Frontal cortex (tissue), 4 donors: ENCODE results near the gene NAP1L5. TPM values are rescaled to one million over a fixed set of nuclear protein-coding genes. Genes with fewer than 3 reads are reported as not detected.

Experiments used
- DNase-seq, 2 donors: peaks; one replicate each; pipeline ENCODE4 v3.0.0; 2012; ENCODE audit warnings: low spot score in 2 of 2
- FAIRE-seq: peaks from 2 replicates; lab custom pipeline; 2012; peaks lifted over from hg19 to GRCh38; lab: Jason Lieb, UNC
- total RNA-seq: library from RNA; depleted of rRNA; stranded (reverse); fragments of >200 nt; gene quantifications from one replicate; pipeline ENCODE4 v1.2.3, GENCODE V29; 2014
- donor health status: control.
- donor health status: control.
- donor health status: control.

NAP1L5 gene
- total RNA-seq, 1 donor from 2014 or later = 48.1 TPM

DNA sequence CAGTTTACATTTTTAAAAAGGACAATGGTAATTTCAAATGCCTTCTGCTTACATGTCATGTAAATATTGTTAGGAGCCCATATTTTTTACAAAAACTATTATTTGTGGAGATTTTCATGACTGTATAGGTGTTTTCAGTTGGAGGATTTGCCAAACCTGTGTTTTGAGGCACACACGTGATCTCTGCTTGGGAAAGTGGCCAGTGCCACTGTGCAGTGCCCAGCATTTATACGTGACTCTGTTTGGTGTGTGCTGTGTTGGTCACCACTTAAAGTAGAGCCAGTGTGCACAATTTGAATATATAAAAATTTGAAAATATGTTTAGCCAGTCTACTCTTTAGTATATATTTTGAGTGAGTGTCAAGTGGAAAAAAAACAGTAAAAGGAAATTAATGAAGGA, 26.8 kb upstream of the NAP1L5 start:
- FAIRE-seq (no peak), DNase-seq (no peak)

GRCh38 chr4:88722828-88723227, 25.2 kb upstream of the NAP1L5 start:
- FAIRE-seq (no peak), DNase-seq (no peak)

DNA sequence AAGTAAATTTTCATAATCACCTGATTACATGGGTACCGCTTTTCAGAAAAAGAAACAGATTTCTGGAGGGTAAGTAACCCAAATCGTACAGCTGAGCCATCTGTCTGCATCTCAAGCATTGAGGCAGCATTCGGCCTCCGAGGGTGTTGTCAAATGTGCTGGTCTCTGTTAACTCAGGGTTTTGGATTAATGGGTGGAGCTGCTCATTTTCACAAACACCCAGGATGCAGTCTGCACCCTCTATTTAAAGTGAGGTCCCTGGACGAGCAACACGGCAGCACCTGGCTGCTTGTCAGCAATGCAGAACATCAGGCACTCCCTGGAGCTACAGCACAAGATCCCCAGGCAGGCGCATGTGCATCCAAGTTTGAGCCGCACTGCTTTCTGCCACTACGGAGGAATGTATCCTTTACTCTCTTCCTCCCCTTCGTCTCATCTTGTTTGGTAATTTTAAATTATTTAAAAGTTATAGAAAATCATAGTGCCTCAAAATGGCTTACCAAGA, 24.7 kb upstream of the NAP1L5 start:
- DNase-seq = no peak
- no peak for FAIRE-seq

GRCh38 chr4:88720451-88721428, 23.1 kb upstream of the NAP1L5 start:
- DNase-seq = no peak
- FAIRE-seq = no peak

GRCh38 chr4:88719381-88719780, 21.8 kb upstream of the NAP1L5 start:
- FAIRE-seq = no peak
- DNase-seq = no peak

DNA sequence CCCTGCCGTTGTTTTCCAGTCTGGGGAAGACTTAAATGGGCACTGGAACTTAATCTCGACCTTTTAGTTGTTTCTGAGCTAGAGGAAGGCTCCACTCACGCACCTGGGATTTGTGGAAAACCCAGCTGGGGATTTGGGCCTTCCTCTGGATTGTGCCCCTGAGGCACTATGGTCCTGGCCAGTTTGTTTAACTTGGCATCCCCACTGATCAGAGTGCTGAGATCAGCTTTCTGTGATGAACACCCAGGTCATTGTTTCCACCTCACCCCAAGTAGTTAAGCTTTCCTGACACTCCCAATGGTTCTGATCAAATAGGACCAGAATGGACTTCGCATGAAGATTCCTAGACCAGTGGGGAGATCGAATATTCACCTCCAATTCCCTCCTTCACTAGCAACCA, 20.5 kb upstream of the NAP1L5 start:
- FAIRE-seq (no peak), DNase-seq (no peak)

DNA sequence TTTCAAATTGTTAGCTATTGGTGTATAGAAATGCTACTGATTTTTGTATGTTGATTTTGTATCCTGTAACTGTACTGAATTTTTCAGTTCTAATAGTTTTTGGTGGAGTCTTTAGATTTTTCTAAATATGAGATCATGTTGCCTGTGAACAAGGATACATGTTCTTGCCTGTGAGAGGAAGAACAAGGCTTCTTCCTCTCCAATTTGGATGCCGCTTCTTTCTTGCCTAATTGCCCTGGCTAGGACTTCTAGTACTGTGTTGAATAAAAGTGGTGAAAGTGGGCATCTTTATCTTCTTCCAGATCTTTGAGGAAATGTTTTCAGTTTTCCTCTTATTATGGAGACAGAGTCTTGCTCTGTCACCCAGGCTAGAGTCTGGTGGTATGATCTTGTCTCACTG, 16.2 kb upstream of the NAP1L5 start:
- no peak for DNase-seq
- no peak for FAIRE-seq

DNA sequence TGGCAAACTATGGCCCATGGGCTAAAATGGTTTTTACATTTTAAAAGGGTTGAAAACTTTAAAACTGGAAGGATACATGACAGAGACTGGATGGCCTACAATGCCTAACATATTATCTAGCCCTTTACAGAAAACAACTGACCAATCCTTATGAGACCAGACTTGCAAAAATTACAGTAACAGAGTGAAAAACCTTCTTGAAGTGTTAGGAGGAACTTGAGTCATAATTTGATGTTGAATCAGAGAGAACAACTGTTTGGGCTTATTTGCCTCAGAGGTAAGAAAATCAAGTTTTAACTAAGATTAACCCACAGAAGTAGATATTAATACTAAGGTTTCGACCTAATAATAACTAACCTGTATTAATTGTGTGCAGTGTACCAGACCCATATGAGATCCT, 12.4 kb upstream of the NAP1L5 start:
- FAIRE-seq (no peak), DNase-seq (no peak)

DNA sequence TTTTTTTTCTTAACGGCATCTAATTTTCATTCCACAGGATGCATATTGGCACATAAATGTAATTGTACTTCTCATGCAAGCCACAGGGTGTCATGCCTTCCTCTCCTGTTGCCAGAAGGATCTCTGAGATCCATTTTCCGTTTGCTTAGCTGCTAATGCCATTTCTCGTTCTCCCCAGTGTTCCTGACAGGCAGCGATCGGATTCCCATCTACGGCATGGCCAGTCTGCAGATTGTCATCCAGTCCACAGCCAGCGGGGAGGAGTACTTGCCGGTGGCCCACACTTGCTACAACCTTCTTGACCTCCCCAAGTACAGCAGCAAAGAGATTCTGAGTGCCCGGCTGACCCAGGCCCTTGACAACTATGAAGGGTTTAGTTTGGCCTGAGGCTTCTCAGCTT, 8.9 kb upstream of the NAP1L5 start:
- FAIRE-seq (no peak), DNase-seq (no peak)

GRCh38 chr4:88705805-88706492, 8.3 kb upstream of the NAP1L5 start:
- FAIRE-seq (no peak), DNase-seq (no peak)

DNA sequence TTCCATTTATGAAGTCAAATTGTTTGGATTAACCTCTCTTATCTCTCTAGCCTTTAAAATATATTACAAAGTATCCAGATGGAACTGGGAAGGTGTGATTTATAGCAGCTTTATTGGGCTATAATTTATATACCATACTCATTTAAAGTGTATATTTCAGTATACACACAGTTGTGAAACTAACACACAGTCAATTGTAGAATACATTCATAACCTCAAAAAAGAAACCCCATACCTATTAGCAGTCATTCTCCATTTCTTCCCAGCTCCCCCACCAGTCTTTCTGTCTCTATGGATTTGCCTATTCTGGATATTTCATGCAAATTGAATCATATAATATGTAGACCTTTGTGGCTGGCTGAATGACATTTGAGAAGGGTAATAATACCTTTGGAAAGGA, 7.6 kb upstream of the NAP1L5 start:
- DNase-seq (no peak), FAIRE-seq (no peak)

- no peak for FAIRE-seq
- no peak for DNase-seq
Observed at GRCh38 chr4:88702782-88703181, 5.2 kb upstream of the NAP1L5 start.

GRCh38 chr4:88698519-88698918, 890 bp upstream of the NAP1L5 start:
- DNase-seq (no peak), FAIRE-seq (no peak)

DNA sequence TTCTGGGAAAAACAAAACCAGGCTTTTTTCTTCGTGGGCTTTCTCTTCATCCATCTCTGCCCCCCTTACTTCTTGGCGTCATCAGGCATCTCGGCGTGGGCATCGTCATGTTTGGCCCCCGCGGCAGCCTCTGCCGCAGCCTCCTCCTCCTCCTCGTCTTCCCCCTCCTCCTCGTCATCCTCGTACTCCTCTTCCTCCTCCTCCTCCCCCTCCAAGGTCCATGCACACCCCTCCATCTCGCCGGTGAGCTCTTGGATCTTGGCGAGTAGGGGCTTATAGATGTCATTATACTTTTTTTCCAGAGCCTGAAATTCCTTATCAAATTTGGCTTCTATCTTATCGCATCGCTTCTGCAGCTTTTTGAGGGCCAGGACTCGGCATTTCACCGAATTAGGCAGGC, 488 bp downstream of the NAP1L5 start:
- no peak for FAIRE-seq
- DNase-seq = peak in 1 of 2 donors; percentile 23

- DNase-seq (no peak), FAIRE-seq (no peak)
Observed at GRCh38 chr4:88696630-88697029, 999 bp downstream of the NAP1L5 start.

DNA sequence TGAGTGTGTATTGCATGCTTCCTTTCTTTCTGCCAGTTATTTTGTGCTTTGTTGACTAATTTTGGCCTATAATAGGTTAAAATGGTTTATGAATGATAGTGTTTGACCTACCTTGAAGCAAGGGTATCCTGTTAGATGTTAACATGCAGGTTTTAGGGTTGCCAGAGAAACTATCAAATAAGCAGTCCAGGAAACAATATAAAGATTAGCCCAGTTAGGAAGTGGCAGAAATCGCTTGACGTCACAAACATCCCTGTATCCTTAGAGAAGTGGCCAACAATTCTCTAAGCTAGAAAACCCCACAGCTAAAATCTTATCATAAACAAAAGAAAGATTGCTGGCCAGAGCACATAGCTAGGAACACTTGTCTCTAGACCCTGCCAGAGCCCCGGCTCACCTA, 3.8 kb downstream of the NAP1L5 start:
- FAIRE-seq = no peak

DNA sequence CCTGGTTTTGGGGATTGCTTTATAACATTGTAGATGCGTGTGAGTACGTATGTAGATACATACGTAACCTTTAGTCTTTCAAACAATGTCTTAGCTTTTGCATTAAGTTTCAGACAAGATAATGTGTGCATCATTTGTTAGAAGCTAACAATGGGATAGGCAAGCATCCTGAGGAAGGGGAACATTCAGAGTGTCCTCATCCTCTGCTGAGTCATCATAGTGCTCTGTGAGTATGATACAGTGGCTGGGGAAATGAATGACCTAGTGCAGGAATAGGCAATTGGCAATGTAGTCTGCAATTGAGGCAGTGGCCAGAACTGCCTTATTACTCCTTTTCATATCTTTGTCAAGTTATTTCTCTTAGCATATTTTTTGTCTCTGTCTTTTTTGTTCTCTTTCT, 7.3 kb downstream of the NAP1L5 start:
- DNase-seq = no peak
- FAIRE-seq = no peak

More for the DNA sequence above, 3.8 kb downstream of the NAP1L5 start:
- no peak for DNase-seq

DNA sequence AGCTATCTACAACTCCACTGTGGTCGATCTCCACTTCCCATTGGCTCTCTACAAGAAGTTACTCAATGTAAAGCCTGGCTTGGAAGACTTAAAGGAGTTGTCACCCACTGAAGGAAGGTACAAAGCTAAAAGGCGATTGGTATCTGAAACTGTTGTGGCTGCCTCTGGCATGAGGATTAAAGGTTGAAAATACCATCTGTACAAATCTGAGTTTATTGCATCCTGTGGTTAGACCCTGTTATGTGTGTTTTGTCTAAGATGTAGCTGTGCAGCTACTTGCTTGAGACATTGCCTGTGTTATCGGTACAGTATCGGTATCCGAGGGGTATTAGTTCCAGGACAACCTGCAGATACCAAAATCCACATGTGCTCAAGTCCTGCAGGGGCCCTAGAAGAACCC, 16.4 kb downstream of the NAP1L5 start:
- no peak for DNase-seq
- no peak for FAIRE-seq

DNA sequence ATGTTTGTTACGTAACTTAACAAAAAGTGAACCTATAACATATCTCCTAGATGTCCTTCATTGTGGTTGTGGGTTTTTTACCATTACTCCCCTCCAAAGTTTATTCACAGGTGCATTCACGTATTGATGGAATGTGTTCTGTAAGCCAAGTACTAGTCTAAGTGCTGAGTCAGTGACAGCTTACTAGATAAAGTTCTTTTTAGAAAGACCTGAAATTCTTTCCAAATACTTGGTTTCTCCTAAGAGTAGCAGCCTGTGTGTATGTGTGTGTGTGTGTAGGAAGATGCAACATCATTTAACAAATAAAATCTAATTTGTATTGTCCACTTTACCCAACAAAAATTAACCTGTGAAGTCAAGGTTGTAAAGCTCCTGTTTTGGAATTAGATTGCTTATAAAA, 22.1 kb downstream of the NAP1L5 start:
- no peak for DNase-seq
- no peak for FAIRE-seq

- FAIRE-seq (no peak), DNase-seq (no peak)
Observed at GRCh38 chr4:88674979-88675378, 22.6 kb downstream of the NAP1L5 start.

DNA sequence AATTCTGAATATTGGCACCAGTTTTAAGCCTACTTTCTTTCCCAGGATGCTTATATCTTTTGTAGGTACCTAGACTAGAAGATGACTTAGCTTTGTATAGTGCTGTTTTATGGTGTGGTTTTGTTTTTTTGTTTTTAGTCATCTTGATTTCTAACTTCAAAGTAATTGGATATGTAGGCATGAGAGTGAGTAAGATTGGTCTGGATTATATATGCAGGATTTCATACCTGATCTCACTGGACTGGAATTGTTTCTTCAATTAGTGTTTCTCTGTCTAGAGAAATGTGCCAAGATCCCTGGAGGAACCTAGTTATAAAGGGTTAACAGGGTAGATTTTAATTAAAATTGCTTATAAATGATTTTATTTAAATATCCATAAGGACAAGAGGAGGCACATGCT, 23.1 kb downstream of the NAP1L5 start:
- no peak for FAIRE-seq
- no peak for DNase-seq
